Kidney epithelial cell (primary cell): ENCODE data around the gene MNT. TPM values are rescaled to one million over a fixed set of nuclear protein-coding genes. Genes with fewer than 3 reads are reported as not detected.

Source experiments
- DNase-seq: peaks from one replicate; pipeline ENCODE4 v3.0.0-alpha.2; 2010; ENCODE audit warnings: low read depth
- H3K27me3 ChIP-seq: 2 replicates; pipeline ENCODE4 v1.6.0; 2011; ENCODE audit warnings: low read length; ENCODE audit not compliant: control insufficient read depth, insufficient read depth
- H3K36me3 ChIP-seq: 2 replicates; pipeline ENCODE4 v1.5.1; 2011; ENCODE audit warnings: low read length; ENCODE audit not compliant: control insufficient read depth, insufficient read depth
- H3K4me3 ChIP-seq: 2 replicates; pipeline ENCODE4 v1.5.1; 2011; ENCODE audit warnings: low read depth, mild to moderate bottlenecking, control low read depth, low read length
- total RNA-seq: library from RNA; depleted of rRNA; stranded (reverse); fragments of >200 nt; gene quantifications from 2 replicates; pipeline ENCODE4 v1.2.3, GENCODE V29; 2015
- TF ChIP-seq, protein P1 (sequence below): IDR thresholded peaks from 2 replicates; pipeline ENCODE4 v1.5.1; 2011; ENCODE audit warnings: mild to moderate bottlenecking, moderate library complexity, low read length, control low read depth, inconsistent platforms; ENCODE audit not compliant: insufficient read depth, poor library complexity, severe bottlenecking

The MNT gene
- total RNA-seq, 1 donor from 2014 or later = 8.7 TPM

DNA sequence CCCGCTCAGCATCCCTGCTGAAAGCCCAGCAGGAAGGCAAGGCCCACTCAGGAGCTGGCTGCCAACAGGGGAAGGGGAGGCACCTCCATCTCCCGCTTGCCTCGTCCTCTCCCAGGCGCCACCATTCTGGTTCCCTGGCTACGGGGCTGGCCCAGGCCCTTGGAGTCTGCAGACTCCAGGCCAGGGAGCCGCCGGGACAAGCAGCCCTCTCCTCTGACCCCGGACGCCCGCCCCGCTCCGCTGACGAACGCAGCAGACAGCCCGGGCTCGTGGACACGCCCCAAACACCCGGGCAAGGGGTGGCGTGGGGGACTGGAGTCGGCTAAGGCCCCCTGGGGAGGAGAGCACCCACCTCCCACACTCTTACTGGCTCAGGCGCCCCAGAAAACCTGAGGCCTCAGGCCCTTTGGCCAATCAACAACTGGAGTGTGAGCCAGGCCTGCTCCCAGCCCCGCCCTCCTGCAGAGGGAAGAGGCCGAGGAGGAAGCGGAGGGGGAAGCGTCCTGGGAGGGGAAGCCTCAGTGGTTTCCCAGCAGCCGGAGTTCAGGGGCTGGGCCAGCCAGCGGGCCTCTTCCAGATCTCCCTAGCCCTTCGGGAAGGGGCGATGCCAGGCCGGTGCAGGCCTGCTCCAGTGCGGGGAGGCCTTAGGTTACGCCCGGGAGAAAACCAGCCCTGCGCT is 4.2 kb downstream of the MNT start:
- no peaks in the 10 kb centered on the region for H3K36me3 ChIP-seq
- H3K27me3 ChIP-seq = no peaks in the 10 kb centered on the region
- DNase-seq = no peak
- H3K4me3 ChIP-seq = peak overlapping the region; percentile 6
- TF ChIP-seq, protein P1, sequence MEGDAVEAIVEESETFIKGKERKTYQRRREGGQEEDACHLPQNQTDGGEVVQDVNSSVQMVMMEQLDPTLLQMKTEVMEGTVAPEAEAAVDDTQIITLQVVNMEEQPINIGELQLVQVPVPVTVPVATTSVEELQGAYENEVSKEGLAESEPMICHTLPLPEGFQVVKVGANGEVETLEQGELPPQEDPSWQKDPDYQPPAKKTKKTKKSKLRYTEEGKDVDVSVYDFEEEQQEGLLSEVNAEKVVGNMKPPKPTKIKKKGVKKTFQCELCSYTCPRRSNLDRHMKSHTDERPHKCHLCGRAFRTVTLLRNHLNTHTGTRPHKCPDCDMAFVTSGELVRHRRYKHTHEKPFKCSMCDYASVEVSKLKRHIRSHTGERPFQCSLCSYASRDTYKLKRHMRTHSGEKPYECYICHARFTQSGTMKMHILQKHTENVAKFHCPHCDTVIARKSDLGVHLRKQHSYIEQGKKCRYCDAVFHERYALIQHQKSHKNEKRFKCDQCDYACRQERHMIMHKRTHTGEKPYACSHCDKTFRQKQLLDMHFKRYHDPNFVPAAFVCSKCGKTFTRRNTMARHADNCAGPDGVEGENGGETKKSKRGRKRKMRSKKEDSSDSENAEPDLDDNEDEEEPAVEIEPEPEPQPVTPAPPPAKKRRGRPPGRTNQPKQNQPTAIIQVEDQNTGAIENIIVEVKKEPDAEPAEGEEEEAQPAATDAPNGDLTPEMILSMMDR = no peak

DNA sequence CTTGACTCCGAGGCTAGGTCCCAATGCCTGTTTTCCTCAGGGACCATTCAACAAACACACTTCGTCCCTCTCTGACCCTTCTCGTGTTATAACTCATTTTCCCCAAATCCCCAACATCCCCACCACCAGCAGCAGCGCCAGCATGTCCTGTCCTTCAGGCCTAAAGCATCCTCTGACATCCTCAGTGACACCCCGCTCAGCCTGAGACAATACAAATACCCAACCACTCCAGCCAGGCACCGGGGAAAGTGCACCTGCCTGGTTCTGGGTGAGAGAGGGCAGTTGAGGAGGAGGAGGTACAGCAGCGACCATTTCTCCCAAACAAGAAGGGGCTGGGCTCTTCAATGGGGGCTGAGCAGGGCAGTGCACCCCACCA is 4.7 kb downstream of the MNT start:
- DNase-seq = no peak
- peak overlapping the region; percentile 6 for H3K4me3 ChIP-seq
- TF ChIP-seq, protein P1 = no peak
- no peaks in the 10 kb centered on the region for H3K36me3 ChIP-seq
- no peaks in the 10 kb centered on the region for H3K27me3 ChIP-seq

DNA sequence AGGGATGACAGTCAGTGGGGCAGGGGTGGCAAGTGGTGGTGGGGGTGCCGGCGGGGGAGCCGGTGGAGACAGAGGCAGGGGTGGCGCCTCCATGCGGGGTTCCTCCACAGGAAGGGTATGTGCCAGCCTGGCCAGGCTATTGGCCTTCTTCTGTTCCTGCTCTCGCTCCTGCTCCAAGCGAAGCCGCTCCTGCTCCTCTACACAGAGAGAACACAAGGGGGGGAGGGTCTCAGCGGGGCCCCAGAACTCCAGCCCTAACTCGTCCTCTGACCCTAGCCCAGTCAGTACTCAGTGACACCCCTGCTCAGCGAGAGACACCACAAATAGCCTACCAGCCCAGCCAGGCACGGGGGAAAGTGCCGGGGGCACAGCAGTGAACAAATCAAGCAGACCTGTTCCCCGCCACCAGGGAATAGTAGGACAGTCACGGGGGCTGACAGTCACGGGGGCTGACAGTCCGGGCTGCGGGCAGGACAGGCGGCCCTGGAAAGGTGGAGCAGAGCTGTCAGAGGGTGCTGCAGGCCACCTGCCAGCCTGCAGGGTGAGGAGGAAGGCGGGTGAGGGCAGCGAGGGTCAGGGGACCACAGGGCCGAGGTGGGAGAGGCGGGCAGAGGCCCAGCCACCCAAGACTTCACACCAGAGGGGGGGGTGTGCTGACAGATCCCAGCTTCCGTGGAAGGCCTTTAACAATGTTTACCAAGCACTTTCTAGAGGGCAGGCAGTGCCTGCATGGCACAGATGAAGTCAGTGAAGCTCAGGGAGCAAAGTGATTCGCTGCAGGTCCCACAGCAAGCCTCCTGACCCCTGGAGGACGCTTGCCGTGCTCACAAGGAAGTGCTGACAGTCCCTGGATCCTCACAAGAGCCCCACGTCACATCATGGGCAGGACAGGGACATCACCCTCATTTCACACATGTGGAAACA is 5.3 kb downstream of the MNT start:
- TF ChIP-seq, protein P1 = peak; percentile 17
- DNase-seq = no peak
- Histone ChIP-seq H3K4me3 (no peak overlapping the region), H3K36me3 (no peaks in the 10 kb centered on the region), H3K27me3 (no peaks in the 10 kb centered on the region)

DNA sequence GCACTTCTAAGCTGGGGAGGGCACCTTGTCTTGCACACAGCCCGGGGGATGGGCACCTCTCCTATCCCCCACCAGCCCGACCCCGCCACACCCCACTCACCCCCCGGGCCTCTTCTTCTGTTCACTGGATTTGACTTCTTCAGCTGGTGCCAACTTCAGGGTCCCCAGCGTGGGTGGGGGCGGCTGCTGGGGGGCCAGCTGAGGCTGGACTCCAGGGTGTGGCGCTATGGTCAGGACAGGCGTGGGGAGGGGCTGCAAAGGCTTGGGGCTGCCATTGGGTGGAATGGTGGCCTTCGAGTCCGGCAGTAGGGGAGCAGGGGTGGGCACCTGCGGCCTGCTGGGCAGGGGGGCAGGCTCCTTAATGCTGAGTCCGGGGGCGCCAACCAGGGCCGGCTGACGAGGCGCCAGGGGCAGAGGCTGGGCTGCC is 6.1 kb downstream of the MNT start:
- DNase-seq = no peak
- TF ChIP-seq, protein P1 = no peak
- H3K27me3 ChIP-seq = no peaks in the 10 kb centered on the region
- no peaks in the 10 kb centered on the region for H3K36me3 ChIP-seq
- no peak overlapping the region for H3K4me3 ChIP-seq

DNA sequence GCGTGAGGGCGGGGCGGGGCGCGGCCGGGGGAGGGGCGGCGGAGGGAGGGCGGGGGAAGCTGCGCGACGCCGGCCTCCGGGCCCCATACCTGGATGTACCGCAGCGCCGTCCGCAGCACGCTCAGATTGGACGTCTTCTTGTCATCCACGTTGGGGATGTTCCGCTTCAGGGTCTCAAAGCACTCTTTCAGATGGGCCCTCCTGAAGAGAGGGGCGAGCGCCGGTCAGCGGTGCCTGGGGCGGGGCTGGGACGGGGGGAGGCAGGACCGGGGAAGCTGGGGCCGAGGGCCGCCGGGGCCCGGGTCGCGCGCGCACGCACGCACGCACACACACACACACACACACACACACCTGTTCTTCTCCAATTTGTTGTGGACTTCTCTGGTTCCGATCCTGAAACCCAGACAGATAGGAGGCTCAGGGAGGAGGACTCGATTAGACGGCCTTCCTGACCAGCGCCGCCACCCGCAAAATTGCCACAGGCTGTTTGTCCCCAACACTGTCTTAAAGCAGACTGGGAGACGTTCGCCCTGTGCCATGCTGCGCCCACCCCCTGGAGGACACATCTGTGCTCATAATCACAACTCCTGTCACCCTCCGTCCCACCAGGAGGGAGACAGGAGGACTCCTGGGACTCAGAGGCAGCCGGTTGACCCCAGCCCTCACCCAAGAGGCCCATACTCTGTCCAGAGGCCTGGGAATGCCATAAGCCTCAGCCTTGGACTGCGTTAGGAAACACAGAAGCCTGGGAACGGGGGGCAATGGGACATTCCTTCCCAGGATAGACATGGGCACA is 6.7 kb downstream of the MNT start:
- Histone ChIP-seq H3K36me3 (peaks cover 1% of the 10 kb centered on the region), H3K27me3 (no peaks in the 10 kb centered on the region), H3K4me3 (peak overlapping the region; percentile 28)
- TF ChIP-seq, protein P1 = no peak
- DNase-seq = no peak
